ENCODE data around the gene PRTG. TPM values are rescaled to one million over a fixed set of nuclear protein-coding genes. Genes with fewer than 3 reads are reported as not detected.
A peak's percentile ranks its signal among the peaks of the same experiment; 100 is the strongest.
"Not testable (repeated sequence)": the region's sequence is repeated elsewhere in the genome, so short reads cannot be mapped to it uniquely, and the experiment has no call there.

The PRTG gene
- 4.4 and 10.1 TPM in 2 replicates for total RNA-seq

GRCh38 chr15:55742927-55743728, at the start of gene PRTG:
Gene PRTG, minus strand, starts transcription at chr15:55743152. Its CDS starts 221 bp downstream, at chr15:55742931.
- TF ChIP-seq, protein P1, sequence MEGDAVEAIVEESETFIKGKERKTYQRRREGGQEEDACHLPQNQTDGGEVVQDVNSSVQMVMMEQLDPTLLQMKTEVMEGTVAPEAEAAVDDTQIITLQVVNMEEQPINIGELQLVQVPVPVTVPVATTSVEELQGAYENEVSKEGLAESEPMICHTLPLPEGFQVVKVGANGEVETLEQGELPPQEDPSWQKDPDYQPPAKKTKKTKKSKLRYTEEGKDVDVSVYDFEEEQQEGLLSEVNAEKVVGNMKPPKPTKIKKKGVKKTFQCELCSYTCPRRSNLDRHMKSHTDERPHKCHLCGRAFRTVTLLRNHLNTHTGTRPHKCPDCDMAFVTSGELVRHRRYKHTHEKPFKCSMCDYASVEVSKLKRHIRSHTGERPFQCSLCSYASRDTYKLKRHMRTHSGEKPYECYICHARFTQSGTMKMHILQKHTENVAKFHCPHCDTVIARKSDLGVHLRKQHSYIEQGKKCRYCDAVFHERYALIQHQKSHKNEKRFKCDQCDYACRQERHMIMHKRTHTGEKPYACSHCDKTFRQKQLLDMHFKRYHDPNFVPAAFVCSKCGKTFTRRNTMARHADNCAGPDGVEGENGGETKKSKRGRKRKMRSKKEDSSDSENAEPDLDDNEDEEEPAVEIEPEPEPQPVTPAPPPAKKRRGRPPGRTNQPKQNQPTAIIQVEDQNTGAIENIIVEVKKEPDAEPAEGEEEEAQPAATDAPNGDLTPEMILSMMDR (conservative IDR thresholded peaks at IDR 0.05; ENCODE audit: low read depth, low read length): no peak
- DNase-seq (ENCODE audit: low read depth): no peak
- H3K4me3 ChIP-seq (ENCODE audit: low read depth, low read length): peak within 1 kb of the TSS; percentile 76

GRCh38 chr15:55791551-55792400, 48.8 kb upstream of the PRTG start:
- TF ChIP-seq, protein P1 (conservative IDR thresholded peaks at IDR 0.05; ENCODE audit: low read depth, low read length): no peak
- peak; percentile 68 for DNase-seq (ENCODE audit: low read depth)
- H3K4me3 ChIP-seq (ENCODE audit: low read depth, low read length): no peak overlapping the region

DNA sequence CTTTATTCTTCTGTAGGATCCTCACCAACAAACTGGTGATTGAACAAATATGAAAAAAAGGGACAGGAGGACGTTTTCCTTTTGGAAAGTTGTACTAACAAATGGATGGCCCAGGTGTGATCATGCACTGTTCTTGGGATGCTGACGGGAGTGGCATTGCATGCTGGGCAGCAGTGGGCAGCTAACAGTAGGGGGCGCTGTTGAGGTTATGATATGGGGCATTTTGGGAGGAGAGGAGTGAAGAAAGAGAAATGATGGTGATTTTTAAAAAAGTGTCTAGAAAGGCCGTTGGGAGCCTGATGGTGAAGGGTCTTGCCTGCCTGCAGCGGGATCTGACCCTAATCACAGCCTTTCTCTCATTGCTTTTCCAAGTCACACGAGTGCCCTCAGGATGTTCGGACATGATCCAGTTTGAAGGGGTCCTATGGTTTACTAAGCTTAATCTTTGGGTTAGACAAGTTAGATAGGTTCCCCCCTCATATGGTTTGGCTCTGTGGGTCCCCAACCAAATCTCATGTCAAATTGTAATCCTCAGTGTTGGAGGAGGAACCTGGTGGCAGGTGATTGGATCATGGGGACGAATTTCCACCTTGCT, 46.2 kb upstream of the PRTG start:
- TF ChIP-seq, protein P1 (conservative IDR thresholded peaks at IDR 0.05; ENCODE audit: low read depth, low read length): peak; percentile 65
- no peak overlapping the region for H3K4me3 ChIP-seq (ENCODE audit: low read depth, low read length)
- DNase-seq (ENCODE audit: low read depth): no peak

DNA sequence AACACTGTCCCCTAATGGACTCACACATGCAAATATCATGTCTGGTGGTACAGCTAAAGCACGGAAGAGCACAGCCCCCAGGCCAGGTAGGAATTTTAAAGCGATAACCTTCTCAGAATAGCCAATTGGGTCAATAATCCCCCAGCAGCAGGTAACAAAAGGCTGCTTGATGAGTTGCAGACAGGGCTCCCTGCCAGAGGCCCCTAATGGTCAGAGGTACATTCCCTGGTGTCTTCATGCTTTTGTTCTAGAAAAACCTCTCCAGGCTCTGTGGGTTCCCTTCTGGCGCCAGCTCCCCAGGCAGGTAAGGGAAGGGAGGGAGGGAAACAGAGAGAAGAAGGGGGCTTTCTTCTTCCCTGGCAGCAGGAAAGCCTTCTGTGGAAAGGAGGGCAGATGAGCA, 43.4 kb upstream of the PRTG start:
- no peak overlapping the region for H3K4me3 ChIP-seq (ENCODE audit: low read depth, low read length)
- TF ChIP-seq, protein P1 (conservative IDR thresholded peaks at IDR 0.05; ENCODE audit: low read depth, low read length): no peak
- no peak for DNase-seq (ENCODE audit: low read depth)

DNA sequence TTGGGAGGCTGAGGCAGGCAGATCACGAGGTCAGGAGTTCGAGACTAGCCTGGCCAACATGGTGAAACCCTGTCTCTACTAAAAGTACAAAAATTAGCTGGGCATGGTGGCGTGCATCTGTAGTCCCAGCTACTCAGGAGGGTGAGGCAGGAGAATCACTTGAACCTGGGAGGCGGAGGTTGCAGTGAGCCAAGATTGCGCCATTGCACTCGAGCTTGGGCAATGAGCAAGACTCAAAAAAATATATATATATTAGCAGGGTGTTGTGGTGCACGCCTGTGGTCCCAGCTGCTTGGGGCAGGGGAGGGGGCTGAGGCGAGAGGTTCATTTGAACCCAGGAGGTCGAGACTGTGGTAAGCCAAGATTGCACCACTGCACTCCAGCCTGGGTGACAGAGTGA, 42.6 kb upstream of the PRTG start:
- H3K4me3 ChIP-seq (ENCODE audit: low read depth, low read length); DNase-seq (ENCODE audit: low read depth): not testable (repeated sequence)

DNA sequence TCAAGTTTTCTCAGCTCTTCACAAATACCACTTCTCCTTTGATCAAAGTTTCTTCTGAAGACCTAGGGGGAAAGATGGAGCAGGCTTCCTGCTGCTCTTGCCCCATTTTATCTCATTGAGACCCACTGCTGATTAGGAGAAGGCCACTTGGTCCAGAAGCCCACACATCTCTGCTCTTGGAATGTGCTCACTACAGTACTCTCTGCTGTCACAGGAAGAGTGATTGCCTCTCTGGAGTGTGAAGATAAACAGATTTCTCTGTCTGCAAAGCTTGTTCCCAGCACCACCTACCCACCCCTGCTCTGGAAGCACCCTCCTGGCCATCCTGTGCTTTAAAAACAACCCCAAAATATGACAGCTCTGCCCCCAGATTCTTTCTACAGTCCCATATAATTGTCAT, 41.3 kb upstream of the PRTG start:
- TF ChIP-seq, protein P1 (conservative IDR thresholded peaks at IDR 0.05; ENCODE audit: low read depth, low read length): no peak
- no peak overlapping the region for H3K4me3 ChIP-seq (ENCODE audit: low read depth, low read length)
- DNase-seq (ENCODE audit: low read depth): no peak

GRCh38 chr15:55782901-55783300, 39.9 kb upstream of the PRTG start:
- TF ChIP-seq, protein P1 (conservative IDR thresholded peaks at IDR 0.05; ENCODE audit: low read depth, low read length): no peak
- DNase-seq (ENCODE audit: low read depth): no peak
- no peak overlapping the region for H3K4me3 ChIP-seq (ENCODE audit: low read depth, low read length)
